Activated B cell treated with CpG ODN at 0.5 μM for 24 hours (primary cell): ENCODE data around the gene NELL2. TPM values are rescaled to one million over a fixed set of nuclear protein-coding genes. Genes with fewer than 3 reads are reported as not detected.
"Not testable (repeated sequence)": the region's sequence is repeated elsewhere in the genome, so short reads cannot be mapped to it uniquely, and the experiment has no call there.

ENCODE experiments used
- ATAC-seq: fragments of 200-7000 bp; cut with Tn5 transposase; one replicate; pipeline ENCODE4 v1.10.0; 2021; ENCODE audit warnings: low read depth, mild to moderate bottlenecking, moderate library complexity
- CTCF ChIA-PET: fragments of 350-600 bp; sonication (Branson Sonifier 250); formaldehyde crosslinking; loops from one replicate; lab custom pipeline; 2021; ENCODE audit warnings: antibody characterized with exemption; lab: Charles Lee
- POLR2A ChIA-PET: fragments of 350-600 bp; sonication (Branson Sonifier 250); formaldehyde crosslinking; loops from one replicate; lab custom pipeline; 2021; ENCODE audit warnings: antibody characterized with exemption; lab: Charles Lee
- DNase-seq: peaks from one replicate; pipeline ENCODE4 v3.0.0; 2022
- H3K27ac Mint-ChIP-seq: one replicate; pipeline ENCODE4 v1.8.0; 2020; ENCODE audit warnings: mixed read lengths
- H3K27me3 Mint-ChIP-seq: one replicate; pipeline ENCODE4 v1.8.0; 2021; ENCODE audit warnings: mixed read lengths
- H3K36me3 Mint-ChIP-seq: one replicate; pipeline ENCODE4 v1.8.0; 2021; ENCODE audit warnings: low read depth, mixed read lengths
- H3K4me1 Mint-ChIP-seq: one replicate; pipeline ENCODE4 v1.8.0; 2021; ENCODE audit warnings: mixed read lengths
- H3K4me3 Mint-ChIP-seq: one replicate; pipeline ENCODE4 v1.8.0; 2020; ENCODE audit warnings: mild to moderate bottlenecking, mixed read lengths
- H3K9me3 Mint-ChIP-seq: one replicate; pipeline ENCODE4 v1.8.0; 2020; ENCODE audit warnings: mixed read lengths
- CTCF ChIP-seq: fragments of 200-600 bp; IDR thresholded peaks from one replicate; pipeline ENCODE4 v1.8.0; 2022; ENCODE audit warnings: antibody characterized with exemption, mild to moderate bottlenecking
- intact Hi-C: fragments of 100-400 bp; cut with micrococcal nuclease; formaldehyde crosslinking; loops from one replicate; pipeline ENCODE4 v1.15.1; 2024
- total RNA-seq: library from RNA; stranded (reverse); gene quantifications from 2 replicates; pipeline ENCODE4 v1.2.3, GENCODE V29; 2022

The NELL2 gene
- total RNA-seq, 1 donor from 2014 or later, result not detected

DNA sequence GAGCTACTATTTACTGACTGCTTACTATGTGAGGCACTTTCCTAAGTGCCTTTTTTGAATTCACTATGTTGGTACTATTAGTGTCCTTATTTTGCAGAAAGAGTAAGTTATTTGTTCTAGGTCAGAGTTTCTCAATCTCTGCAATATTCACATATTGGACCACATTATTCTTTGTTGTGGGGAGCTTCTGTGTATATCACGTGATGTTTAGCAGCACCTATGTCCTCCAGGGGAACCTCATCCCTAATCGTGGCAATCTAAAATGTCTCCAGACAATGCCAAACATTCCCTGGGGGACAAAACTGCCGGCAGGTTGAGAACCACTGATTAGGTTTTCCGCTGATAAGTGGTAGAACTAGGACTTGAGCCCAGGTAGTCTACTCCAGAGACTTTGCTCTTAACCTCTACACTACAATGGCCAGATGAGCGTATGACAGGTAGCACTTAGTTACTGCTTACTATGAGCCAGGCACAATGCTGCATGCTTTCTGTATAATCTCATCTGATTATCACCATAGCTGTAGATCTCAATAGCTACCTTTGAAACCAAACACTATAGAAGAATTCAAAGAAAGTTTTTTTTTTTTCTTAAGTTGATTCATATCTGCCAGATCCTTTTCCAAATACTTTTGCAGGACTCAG lies 38.9 kb downstream of the NELL2 start:
- intact Hi-C loops, result no loop called here
- POLR2A ChIA-PET, result no interaction called here

DNA sequence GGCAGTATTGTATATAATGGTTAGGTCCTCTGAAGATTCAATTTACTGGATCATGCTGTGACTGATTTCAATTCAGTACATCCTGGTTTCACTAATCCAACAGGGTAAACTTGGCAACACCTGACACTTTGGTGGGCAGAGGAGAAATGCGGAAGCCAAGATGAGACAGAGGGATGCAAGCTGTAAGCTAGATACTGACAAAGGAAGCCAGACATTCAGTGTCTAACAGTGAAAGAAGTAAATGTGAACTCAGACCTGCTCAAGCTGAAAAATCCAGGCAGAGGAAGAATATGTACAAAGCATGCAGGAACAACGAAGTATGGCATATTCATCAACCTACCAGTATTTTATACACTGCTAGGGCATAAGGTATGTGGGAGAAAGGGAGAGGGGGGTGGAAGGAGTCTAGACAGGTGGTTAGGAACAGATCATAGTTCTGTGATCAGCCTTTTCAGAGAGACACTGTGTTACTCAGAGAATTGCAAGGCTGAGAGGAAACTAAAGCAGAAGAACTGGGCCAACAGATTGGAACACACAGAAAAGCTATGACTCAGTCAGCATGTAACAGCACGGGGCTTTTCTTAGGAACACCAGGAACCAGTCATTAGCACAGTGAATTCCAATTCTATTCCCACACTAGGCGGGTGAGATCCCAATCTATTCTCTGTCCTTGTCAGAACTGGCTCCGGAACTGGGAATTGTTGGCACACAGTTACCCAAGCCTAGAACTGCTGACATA lies 40.3 kb downstream of the NELL2 start:
- Mint-ChIP-seq H3K4me3 (no peak overlapping the region), H3K27me3 (no peaks in the 10 kb centered on the region), H3K4me1 (no peaks in the 10 kb centered on the region), H3K9me3 (no peaks in the 10 kb centered on the region), H3K27ac (no peak overlapping the region), H3K36me3 (no peaks in the 10 kb centered on the region)
- DNase-seq (no peak), ATAC-seq (no peak)
- ChIA-PET CTCF (no interaction called here), POLR2A (no interaction called here)
- intact Hi-C loops, result no loop called here
- TF ChIP-seq CTCF, result no peak

More for the DNA sequence above, 38.9 kb downstream of the NELL2 start:
- Mint-ChIP-seq H3K9me3 (no peaks in the 10 kb centered on the region), H3K27ac (no peak overlapping the region), H3K27me3 (no peaks in the 10 kb centered on the region), H3K36me3 (no peaks in the 10 kb centered on the region), H3K4me3 (no peak overlapping the region), H3K4me1 (no peaks in the 10 kb centered on the region)
- no peak for DNase-seq
- CTCF ChIA-PET, result no interaction called here
- no peak for TF ChIP-seq CTCF
- ATAC-seq, result no peak

DNA sequence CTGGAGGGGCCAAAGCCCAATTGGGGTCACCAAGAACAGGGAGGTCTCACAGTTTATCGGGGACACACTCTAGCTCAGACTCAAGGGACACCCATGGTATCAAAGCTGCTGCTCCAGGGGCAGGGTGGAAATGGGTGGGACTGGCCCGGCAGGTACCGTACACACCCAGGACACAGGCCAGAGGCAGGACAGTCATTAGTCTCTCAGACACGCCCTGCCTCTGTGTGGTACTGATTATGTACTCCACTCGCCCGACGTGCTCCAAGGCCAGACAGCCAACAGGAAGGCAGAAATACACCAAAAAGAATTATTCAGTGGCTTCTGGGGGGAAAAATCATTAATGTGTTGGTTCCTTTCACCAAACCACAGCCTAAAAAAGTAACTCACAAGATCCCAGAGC lies 41.1 kb downstream of the NELL2 start:
- CTCF ChIA-PET, H3K4me1 Mint-ChIP-seq, H3K4me3 Mint-ChIP-seq, H3K27ac Mint-ChIP-seq, ATAC-seq, H3K9me3 Mint-ChIP-seq, H3K27me3 Mint-ChIP-seq, H3K36me3 Mint-ChIP-seq, POLR2A ChIA-PET, DNase-seq, intact Hi-C loops: not testable (repeated sequence)

- ATAC-seq (no peak), DNase-seq (no peak)
- CTCF ChIA-PET, result no interaction called here
- TF ChIP-seq CTCF, result no peak
- no peak overlapping the region for H3K27ac Mint-ChIP-seq
- POLR2A ChIA-PET, result no interaction called here
- intact Hi-C loops, result no loop called here
- no peaks in the 10 kb centered on the region for H3K4me1 Mint-ChIP-seq
- H3K27me3 Mint-ChIP-seq, result no peaks in the 10 kb centered on the region
- H3K4me3 Mint-ChIP-seq, result no peak overlapping the region
- H3K36me3 Mint-ChIP-seq, result no peaks in the 10 kb centered on the region
- no peaks in the 10 kb centered on the region for H3K9me3 Mint-ChIP-seq
Measured at GRCh38 chr12:44833561-44833960, 42.6 kb downstream of the NELL2 start.

GRCh38 chr12:44830566-44831055 lies 45.5 kb downstream of the NELL2 start:
- no peaks in the 10 kb centered on the region for H3K9me3 Mint-ChIP-seq
- TF ChIP-seq CTCF, result no peak
- DNase-seq, result no peak
- no peak overlapping the region for H3K27ac Mint-ChIP-seq
- H3K4me3 Mint-ChIP-seq, result no peak overlapping the region
- H3K36me3 Mint-ChIP-seq, result no peaks in the 10 kb centered on the region
- no peaks in the 10 kb centered on the region for H3K4me1 Mint-ChIP-seq
- ChIA-PET POLR2A (no interaction called here), CTCF (no interaction called here)
- intact Hi-C loops, result no loop called here
- no peak for ATAC-seq
- H3K27me3 Mint-ChIP-seq, result no peaks in the 10 kb centered on the region
